DOHH2 (cell line): ENCODE data around the gene R3HDM4.

Experiments used
- H3F3A ChIP-seq: fragments of 200-600 bp; sonication (generic), shearing (Covaris generic); 2 replicates; pipeline ENCODE4 v1.6.0; 2016; ENCODE audit warnings: antibody characterized with exemption, mild to moderate bottlenecking; ENCODE audit not compliant: control insufficient read depth, insufficient read depth
- H3K27ac ChIP-seq: fragments of 200-600 bp; sonication (generic); 2 replicates; pipeline ENCODE4 v1.5.1; 2014; ENCODE audit warnings: low read depth, mild to moderate bottlenecking, low read length, moderate library complexity
- H3K27me3 ChIP-seq: fragments of 200-600 bp; sonication (generic); 2 replicates; pipeline ENCODE4 v1.6.1; 2014; ENCODE audit warnings: mild to moderate bottlenecking, low read length, mixed read lengths; ENCODE audit not compliant: control insufficient read depth
- H3K36me3 ChIP-seq: fragments of 200-600 bp; sonication (generic); 2 replicates; pipeline ENCODE4 v1.6.1; 2014; ENCODE audit warnings: mild to moderate bottlenecking, low read length, moderate library complexity, mixed read lengths; ENCODE audit not compliant: control insufficient read depth
- H3K4me1 ChIP-seq: fragments of 200-600 bp; sonication (generic); 2 replicates; pipeline ENCODE4 v1.6.1; 2014; ENCODE audit warnings: mild to moderate bottlenecking, low read length, mixed read lengths; ENCODE audit not compliant: control insufficient read depth
- H3K4me2 ChIP-seq: fragments of 200-600 bp; sonication (generic); 2 replicates; pipeline ENCODE4 v1.6.0; 2014; ENCODE audit warnings: mild to moderate bottlenecking, low read length, moderate library complexity
- H3K4me3 ChIP-seq: fragments of 200-600 bp; sonication (generic); 2 replicates; pipeline ENCODE4 v1.5.1; 2014; ENCODE audit warnings: mild to moderate bottlenecking, low read length, mixed read lengths
- H3K79me2 ChIP-seq: fragments of 200-600 bp; sonication (generic); 2 replicates; pipeline ENCODE4 v1.6.1; 2014; ENCODE audit warnings: mild to moderate bottlenecking, low read length, mixed read lengths; ENCODE audit not compliant: control insufficient read depth
- H3K9me2 ChIP-seq: fragments of 200-600 bp; sonication (generic); replicated peaks from 2 replicates; pipeline ENCODE4 v1.6.1; 2014; ENCODE audit warnings: mild to moderate bottlenecking, low read length, mixed read lengths; ENCODE audit not compliant: control insufficient read depth
- H3K9me3 ChIP-seq: fragments of 200-600 bp; sonication (generic); 2 replicates; pipeline ENCODE4 v1.6.1; 2014; ENCODE audit warnings: antibody characterized with exemption, low read length, mixed read lengths; ENCODE audit not compliant: control insufficient read depth, insufficient read depth
- H4K20me1 ChIP-seq: fragments of 200-600 bp; sonication (generic); 2 replicates; pipeline ENCODE4 v1.6.0; 2014; ENCODE audit warnings: low read depth, mild to moderate bottlenecking, antibody characterized with exemption, low read length, moderate library complexity; ENCODE audit not compliant: control insufficient read depth, insufficient read depth
- CTCF ChIP-seq: fragments of 200-600 bp; sonication (generic); IDR thresholded peaks from one replicate; pipeline ENCODE4 v1.5.1; 2014; ENCODE audit warnings: antibody characterized with exemption, mild to moderate bottlenecking, low read depth, low read length; ENCODE audit not compliant: poor library complexity, severe bottlenecking
- EZH2phosphoT487 ChIP-seq: fragments of 200-600 bp; sonication (generic); IDR thresholded peaks from 2 replicates; pipeline ENCODE4 v1.6.1; 2017; ENCODE audit warnings: borderline replicate concordance, mild to moderate bottlenecking, antibody characterized with exemption, low read length, moderate library complexity, mixed read lengths

Gene R3HDM4

GRCh38 chr19:936175-936546 lies 23.1 kb upstream of the R3HDM4 start:
- H3K4me3 ChIP-seq, result no peak overlapping the region
- H4K20me1 ChIP-seq, result 0 out of 2 replicates have a peak, but pooled peaks cover 3% of the 10 kb centered on the region
- no peak overlapping the region for H3K27ac ChIP-seq
- TF ChIP-seq CTCF (no peak), EZH2phosphoT487 (no peak)
- no peaks in the 10 kb centered on the region for H3K36me3 ChIP-seq
- H3K9me2 ChIP-seq, result no peaks in the 10 kb centered on the region
- no peaks in the 10 kb centered on the region for H3F3A ChIP-seq
- no peak overlapping the region for H3K4me2 ChIP-seq
- peaks cover 27% of the 10 kb centered on the region for H3K27me3 ChIP-seq
- H3K9me3 ChIP-seq, result no peaks in the 10 kb centered on the region
- H3K79me2 ChIP-seq, result no peaks in the 10 kb centered on the region
- no peaks in the 10 kb centered on the region; the same call in 1 of the 2 replicates for H3K4me1 ChIP-seq

DNA sequence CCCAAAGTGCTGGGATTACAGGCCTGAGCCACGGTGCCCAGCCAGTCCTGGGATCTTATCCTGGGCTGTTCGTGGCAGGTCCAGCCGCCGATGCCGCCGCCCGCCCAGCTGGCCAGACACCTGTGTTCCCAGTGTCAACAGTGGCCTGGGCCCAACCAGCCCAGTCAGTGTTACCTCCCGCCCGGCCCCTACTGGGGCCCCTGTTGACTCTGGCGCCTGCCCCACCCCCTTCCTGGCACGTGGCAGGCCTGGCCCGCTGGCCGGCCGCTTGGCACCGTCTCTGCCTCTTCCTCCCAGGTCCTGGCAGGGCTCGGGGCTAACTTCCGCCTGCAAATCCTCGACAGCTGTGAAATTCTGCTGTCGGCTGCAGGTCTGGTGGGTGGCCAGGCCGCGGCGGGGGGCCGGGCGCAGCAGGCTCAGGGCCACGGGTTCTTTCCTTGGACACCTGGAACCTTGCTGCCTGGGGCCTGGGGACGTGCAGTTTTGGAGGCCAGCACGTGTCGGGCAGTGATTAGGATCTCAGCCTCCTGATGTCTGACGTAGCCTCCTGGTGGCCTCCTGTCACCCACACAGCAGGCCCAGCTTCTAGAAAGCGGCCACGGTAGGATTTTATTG lies 22.0 kb upstream of the R3HDM4 start:
- Histone ChIP-seq H3F3A (no peaks in the 10 kb centered on the region), H3K79me2 (no peaks in the 10 kb centered on the region), H4K20me1 (0 out of 2 replicates have a peak, but pooled peaks cover 3% of the 10 kb centered on the region), H3K4me3 (no peak overlapping the region), H3K27ac (no peak overlapping the region), H3K4me2 (no peak overlapping the region), H3K9me2 (no peaks in the 10 kb centered on the region), H3K9me3 (no peaks in the 10 kb centered on the region), H3K4me1 (no peaks in the 10 kb centered on the region), H3K36me3 (no peaks in the 10 kb centered on the region), H3K27me3 (peaks cover 18% of the 10 kb centered on the region; the same call in 1 of the 2 replicates)
- TF ChIP-seq EZH2phosphoT487 (no peak), CTCF (no peak)

GRCh38 chr19:934197-934840 lies 21.3 kb upstream of the R3HDM4 start:
- H3K27ac ChIP-seq, result no peak overlapping the region
- H3K27me3 ChIP-seq, result peaks cover 12% of the 10 kb centered on the region; the same call in 1 of the 2 replicates

More at GRCh38 chr19:934197-934840, 21.3 kb upstream of the R3HDM4 start:
- no peak for TF ChIP-seq EZH2phosphoT487
- no peak for TF ChIP-seq CTCF
- H3K9me3 ChIP-seq, result no peaks in the 10 kb centered on the region
- H3K4me1 ChIP-seq, result no peaks in the 10 kb centered on the region
- no peak overlapping the region for H3K4me3 ChIP-seq
- H3K36me3 ChIP-seq, result no peaks in the 10 kb centered on the region
- H3K79me2 ChIP-seq, result no peaks in the 10 kb centered on the region
- 0 out of 2 replicates have a peak, but pooled peaks cover 3% of the 10 kb centered on the region for H4K20me1 ChIP-seq
- H3K4me2 ChIP-seq, result no peak overlapping the region
- H3K9me2 ChIP-seq, result no peaks in the 10 kb centered on the region
- no peaks in the 10 kb centered on the region; the same call in 1 of the 2 replicates for H3F3A ChIP-seq
